Epithelial cell of esophagus (primary cell): Measurements from ENCODE around the gene PAX5.

ENCODE experiments used
- DNase-seq: peaks from one replicate; pipeline ENCODE4 v3.0.0; 2010; ENCODE audit warnings: low read depth
- H3K4me3 ChIP-seq: 2 replicates; pipeline ENCODE4 v1.5.1; 2011; ENCODE audit warnings: mild to moderate bottlenecking, low read length, control low read depth
- TF ChIP-seq, protein P1 (sequence below): IDR thresholded peaks from 2 replicates; pipeline ENCODE4 v1.5.1; 2011; ENCODE audit warnings: low read depth, mild to moderate bottlenecking, low read length, control low read depth, inconsistent platforms; ENCODE audit not compliant: insufficient read depth; ENCODE audit errors: missing control alignments

Gene PAX5

DNA sequence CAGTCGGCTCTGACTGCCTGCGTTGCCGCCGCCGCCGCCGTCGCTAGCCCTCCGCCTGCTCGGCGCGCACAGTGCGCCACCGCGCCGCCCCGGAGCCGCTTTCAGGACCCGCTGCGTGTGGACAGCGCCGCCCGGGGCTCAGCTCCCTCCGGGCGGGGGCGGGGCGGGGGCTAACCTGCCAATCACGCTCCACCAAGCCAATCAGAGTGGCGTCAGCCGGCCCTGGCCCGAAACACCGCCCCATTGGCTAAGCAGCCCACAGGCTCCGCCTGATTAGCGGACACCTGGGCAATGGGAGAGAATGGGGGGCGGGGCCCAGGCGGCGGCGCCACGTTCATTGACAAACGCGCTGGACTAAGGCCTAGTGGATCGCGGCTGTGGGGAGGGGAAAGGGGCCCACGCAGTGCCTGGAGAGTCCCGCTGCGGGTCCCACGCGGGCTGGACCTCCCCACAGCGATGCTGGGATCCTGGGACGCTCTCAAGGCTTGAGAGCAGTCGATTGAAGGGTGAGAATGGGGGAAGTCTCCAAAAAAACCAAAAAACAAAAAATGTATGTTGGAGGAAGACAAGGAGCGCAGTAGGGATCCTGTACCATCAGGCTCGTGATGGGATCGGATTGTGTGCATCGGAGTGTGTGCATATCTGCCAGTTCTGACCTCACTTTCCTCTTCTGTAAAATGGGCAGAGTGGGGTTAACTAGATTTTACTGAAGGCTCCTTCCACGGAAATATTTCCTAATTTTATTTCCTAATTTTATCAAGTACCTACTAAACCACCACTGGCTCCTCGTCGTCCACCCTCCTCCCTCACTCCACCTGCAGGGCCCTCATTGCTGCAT is 6.3 kb downstream of the PAX5 start:
- TF ChIP-seq, protein P1, sequence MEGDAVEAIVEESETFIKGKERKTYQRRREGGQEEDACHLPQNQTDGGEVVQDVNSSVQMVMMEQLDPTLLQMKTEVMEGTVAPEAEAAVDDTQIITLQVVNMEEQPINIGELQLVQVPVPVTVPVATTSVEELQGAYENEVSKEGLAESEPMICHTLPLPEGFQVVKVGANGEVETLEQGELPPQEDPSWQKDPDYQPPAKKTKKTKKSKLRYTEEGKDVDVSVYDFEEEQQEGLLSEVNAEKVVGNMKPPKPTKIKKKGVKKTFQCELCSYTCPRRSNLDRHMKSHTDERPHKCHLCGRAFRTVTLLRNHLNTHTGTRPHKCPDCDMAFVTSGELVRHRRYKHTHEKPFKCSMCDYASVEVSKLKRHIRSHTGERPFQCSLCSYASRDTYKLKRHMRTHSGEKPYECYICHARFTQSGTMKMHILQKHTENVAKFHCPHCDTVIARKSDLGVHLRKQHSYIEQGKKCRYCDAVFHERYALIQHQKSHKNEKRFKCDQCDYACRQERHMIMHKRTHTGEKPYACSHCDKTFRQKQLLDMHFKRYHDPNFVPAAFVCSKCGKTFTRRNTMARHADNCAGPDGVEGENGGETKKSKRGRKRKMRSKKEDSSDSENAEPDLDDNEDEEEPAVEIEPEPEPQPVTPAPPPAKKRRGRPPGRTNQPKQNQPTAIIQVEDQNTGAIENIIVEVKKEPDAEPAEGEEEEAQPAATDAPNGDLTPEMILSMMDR = no peak
- no peak overlapping the region for H3K4me3 ChIP-seq
- DNase-seq = peak; percentile 93

DNA sequence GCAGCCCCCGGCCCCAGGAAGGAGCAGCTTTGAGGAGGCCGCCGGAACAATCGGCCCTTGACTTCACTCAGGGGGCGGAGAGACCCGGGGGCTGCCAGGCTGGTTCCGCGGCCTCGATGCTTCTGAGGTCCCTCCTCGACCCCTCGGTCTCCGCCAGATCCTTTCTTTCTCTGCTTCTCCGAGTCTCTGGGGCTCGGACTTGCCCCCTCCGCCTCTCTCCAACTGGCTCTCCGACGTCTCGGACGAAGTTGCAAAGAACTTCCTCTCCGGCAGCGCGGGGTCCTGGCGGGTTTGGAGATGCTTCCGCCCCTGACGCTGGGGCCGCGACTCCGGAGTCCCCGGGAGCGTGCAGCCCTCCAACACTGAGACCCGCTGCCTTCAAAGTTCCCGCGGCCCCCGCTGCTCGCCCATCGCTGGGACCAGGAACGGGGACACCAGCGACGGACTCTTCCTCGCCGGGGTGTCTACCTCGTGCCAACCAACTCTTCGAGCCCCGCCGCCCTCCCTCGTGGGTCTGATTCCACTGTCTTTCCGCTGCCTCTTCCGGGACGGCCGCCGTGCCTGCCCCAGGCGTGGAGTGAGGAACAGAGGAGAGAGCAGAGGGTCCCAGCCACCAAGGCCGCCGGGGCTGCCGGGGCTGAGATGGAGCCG is 7.0 kb downstream of the PAX5 start:
- no peak for DNase-seq
- no peak overlapping the region for H3K4me3 ChIP-seq
- TF ChIP-seq, protein P1 = no peak

DNA sequence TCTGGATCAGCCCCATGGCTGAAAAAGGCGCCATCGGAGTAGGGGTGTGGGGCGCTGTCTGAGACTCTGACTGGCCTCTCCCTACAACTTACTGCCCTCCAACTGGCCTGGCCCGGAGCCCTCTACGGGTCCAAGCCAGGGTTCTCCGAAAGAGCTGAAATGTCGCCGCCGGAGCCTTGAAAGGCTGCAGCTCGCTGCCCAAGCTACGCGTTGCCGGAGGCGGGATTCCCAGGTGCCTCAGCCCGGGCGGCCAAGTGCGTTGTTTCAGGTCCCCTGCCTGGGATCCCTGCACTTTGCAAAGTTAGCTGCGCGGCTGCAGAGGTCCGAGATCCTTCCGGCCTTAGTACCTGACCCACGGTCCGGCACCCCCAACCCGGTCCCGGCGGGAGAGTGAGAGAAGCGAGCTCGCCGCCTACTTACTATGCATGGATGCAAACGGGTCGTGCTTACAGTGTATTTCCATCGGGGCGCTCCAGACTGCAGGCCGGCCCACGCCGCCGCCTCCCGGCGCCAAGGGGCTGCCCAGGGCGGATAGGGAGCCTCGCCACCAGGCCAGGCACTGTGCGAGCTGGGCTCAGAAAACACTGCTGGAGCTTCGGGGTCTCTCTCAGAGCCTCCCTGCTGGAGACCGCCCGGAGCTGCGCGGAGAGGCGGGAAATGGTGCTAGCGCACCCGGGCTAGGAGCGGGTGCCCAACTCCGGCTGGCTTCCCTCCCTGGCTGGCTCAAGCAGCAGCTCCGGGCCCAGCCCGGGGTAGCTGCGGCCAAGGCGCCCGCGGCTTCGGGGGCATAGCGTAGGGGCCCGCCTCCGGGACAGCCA is 7.7 kb downstream of the PAX5 start:
- TF ChIP-seq, protein P1 = no peak
- no peak for DNase-seq
- no peak overlapping the region for H3K4me3 ChIP-seq

DNA sequence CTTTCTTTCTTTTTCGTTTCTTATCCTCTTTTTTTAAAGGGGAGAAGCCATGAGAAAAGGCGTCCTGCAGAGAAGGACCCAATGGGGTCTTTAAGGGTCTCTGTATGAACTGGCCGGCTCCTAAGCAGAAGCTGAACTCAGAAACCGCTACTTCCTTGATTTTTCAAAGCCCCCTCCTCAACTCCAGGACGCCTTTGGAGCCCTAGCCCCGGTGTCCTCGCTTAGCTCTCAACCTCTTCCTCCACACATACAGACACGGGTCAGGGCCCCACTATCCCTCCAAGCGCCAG is 8.3 kb downstream of the PAX5 start:
- TF ChIP-seq, protein P1 = no peak
- DNase-seq = no peak
- no peak overlapping the region for H3K4me3 ChIP-seq

DNA sequence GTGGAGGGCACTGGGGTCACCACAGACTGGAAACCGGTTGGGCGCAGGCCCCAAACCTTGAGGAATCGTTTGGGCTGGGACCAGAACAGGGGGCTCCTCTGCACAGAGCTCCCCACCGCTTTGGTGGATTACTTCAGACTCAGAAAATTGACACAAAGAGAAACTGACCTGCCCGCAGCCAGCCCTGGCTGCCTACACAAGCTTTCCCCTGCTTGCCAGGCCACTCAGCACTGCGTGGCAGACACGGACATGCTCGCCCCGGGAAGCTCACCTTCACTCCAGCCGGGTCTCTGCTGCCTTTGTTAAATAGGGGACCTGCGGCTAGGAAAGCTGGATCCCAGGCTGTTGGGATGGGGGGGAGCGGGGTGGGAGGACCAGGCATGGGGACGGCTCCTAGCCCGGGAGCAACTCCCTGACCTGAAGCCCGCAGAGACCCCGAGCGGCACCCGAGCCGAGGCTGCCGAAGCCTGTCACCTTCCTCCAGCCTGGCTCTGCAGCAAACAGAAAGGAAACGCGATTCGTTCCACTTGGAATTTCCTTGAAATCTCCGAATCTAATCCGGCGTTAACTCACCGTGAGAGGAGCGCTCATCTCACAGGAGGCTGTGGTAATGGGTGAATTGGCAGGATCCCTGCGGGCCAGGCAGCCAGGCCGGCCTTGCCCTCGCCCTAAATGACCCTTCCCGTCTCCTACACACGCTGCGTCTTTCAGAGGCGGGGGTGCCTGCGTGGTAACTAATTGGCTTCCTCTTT is 8.8 kb downstream of the PAX5 start:
- DNase-seq = no peak
- TF ChIP-seq, protein P1 = no peak
- no peak overlapping the region for H3K4me3 ChIP-seq

DNA sequence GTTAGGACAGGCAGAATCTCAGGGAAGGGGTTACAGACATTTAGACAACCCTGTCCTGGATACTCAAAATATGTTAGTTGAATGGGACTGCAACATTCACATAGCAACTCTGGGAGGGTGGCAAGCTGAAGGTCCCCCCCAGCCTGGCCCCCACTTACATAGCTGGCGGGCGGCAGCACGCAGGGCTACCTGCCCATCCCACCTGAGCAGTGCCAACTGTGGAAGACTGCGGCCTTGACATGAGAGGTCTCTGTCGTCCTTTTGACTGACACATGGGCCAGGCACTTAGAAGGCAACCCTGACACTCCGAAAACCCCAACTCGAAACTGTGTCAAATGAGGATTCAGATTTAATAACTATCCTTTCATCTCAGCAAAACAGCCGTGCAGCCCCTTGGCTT is 16.5 kb downstream of the PAX5 start:
- TF ChIP-seq, protein P1 = no peak
- no peak for DNase-seq
- no peak overlapping the region for H3K4me3 ChIP-seq
